ENCODE results near the gene PNRC2.
"Not testable (repeated sequence)": the region's sequence is repeated elsewhere in the genome, so short reads cannot be mapped to it uniquely, and the experiment has no call there.

PNRC2 gene

DNA sequence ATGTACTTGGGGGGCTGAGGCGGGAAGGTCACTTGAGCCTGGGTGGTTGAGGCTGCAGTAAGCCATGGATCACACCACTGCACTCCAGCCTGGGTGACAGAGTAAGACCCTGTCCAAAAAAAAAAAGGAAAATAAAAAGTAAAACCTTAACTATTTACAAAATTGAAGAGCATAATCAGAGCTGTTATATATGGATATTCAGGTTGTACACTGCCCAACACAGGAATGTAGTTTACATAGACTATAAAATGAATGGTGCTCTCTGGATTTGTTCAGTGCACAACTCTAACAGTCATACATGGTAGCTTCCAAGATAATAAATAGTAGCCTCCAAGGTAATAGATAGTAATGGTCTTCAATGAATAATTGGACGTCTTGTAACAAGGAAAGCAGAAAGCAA is 43.1 kb downstream of the PNRC2 start:
- TF ChIP-seq, protein P1, sequence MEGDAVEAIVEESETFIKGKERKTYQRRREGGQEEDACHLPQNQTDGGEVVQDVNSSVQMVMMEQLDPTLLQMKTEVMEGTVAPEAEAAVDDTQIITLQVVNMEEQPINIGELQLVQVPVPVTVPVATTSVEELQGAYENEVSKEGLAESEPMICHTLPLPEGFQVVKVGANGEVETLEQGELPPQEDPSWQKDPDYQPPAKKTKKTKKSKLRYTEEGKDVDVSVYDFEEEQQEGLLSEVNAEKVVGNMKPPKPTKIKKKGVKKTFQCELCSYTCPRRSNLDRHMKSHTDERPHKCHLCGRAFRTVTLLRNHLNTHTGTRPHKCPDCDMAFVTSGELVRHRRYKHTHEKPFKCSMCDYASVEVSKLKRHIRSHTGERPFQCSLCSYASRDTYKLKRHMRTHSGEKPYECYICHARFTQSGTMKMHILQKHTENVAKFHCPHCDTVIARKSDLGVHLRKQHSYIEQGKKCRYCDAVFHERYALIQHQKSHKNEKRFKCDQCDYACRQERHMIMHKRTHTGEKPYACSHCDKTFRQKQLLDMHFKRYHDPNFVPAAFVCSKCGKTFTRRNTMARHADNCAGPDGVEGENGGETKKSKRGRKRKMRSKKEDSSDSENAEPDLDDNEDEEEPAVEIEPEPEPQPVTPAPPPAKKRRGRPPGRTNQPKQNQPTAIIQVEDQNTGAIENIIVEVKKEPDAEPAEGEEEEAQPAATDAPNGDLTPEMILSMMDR (IDR thresholded peaks at IDR 0.05; ENCODE audit: low read depth, low read length), result no peak
- DNase-seq (ENCODE audit: low read depth in 2 of 2), result no peak
- no peak overlapping the region for H3K4me3 ChIP-seq (replicated peaks in 1 of 2; ENCODE audit: low read depth in 2 of 2, low read length in 2 of 2)

DNA sequence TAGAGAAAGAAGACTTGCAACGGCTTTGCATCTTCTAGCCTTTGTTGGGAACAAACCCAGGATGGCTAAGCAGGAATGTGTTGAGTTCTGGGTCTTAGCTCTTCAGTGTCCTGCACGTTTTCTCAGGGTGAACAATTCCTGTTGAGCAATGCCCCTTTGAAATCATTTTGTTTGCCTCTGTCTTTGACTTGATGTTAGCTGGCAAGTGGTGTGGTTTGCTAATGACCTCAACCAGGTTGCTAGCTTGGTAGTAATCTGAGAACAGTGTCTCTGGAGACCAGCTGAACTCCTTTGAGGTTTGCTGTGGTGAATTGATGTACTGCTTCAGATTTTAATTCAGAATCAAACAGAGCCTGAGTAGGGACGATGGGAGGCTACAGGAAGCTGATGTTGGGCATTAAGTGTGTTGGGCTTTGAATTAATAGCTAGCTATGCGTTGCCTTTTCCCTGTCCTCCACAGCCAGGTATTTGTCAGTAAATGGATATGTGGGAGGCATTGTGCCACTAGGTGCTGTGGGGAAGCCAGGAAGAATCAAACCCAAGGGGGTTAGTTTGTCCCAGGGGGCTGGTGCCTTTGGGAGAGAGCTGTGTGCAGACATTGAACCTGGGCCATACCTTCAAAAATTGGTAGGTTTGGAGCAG is 43.8 kb downstream of the PNRC2 start:
- no peak overlapping the region for H3K4me3 ChIP-seq (replicated peaks in 1 of 2; ENCODE audit: low read depth in 2 of 2, low read length in 2 of 2)
- TF ChIP-seq, protein P1 (IDR thresholded peaks at IDR 0.05; ENCODE audit: low read depth, low read length), result no peak
- peak; percentile 92 to 93 for DNase-seq (ENCODE audit: low read depth in 2 of 2)

DNA sequence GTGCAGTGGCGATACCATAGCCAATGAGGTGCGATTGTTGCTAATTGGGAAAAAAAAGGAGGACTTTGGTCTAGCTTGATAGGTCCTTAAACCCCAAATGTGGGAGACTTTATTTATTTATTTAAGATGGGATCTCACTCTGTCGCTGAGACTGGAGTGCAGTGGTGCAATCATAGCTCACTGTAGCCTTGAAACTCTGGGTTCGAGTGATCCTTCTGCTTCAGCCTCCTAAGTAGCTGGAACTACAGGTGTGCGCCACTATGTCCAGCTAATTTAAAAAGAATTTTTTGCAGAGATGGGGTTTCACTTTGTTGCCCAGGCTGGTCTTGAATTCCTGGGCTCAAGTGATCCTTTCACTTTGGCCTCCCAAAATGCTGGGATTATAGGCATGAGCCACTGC is 44.5 kb downstream of the PNRC2 start:
- H3K4me3 ChIP-seq (replicated peaks in 1 of 2; ENCODE audit: low read depth in 2 of 2, low read length in 2 of 2), result no peak overlapping the region
- DNase-seq (ENCODE audit: low read depth in 2 of 2), result no peak
- TF ChIP-seq, protein P1 (IDR thresholded peaks at IDR 0.05; ENCODE audit: low read depth, low read length), result no peak

DNA sequence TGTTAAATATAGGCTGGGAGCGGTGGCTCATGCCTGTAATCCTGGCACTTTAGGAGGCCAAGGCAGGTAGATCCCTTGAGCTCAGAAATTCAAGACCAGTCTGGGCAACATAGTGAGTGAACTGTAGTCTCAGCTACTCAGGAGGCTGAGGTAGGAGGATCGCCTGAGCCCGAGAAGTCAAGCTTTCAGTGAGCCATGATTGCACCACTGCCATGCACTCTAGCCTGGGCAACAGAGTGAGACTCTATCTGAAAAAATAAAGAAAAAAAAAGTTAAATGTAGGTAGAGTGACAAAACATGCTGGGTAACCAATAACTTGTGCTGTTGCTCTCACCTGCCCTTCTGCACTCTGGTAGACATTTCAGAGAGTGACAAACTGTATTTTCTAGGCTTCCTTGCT is 45.5 kb downstream of the PNRC2 start:
- DNase-seq (ENCODE audit: low read depth in 2 of 2), result no peak
- no peak overlapping the region for H3K4me3 ChIP-seq (replicated peaks in 1 of 2; ENCODE audit: low read depth in 2 of 2, low read length in 2 of 2)
- TF ChIP-seq, protein P1 (IDR thresholded peaks at IDR 0.05; ENCODE audit: low read depth, low read length), result no peak

DNA sequence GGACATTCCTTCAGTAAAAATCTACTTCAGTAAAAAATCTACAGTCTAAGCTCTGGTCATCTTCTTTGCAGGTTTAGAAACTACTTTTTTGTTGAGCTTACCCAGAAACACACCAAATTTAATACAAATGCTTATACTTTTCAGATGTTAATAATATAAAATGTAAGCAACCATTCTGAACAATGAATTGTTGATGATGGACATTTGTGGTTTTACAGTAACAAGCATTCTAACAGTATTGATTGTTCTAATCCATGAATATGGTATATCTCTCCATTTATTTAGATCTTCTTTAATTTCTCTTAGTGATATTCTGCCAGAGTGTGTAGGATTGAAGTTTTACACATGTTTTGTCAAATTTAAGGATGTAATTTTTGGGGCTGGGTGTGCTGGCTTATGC is 47.5 kb downstream of the PNRC2 start:
- H3K4me3 ChIP-seq (replicated peaks in 1 of 2; ENCODE audit: low read depth in 2 of 2, low read length in 2 of 2), result no peak overlapping the region
- no peak for DNase-seq (ENCODE audit: low read depth in 2 of 2)
- TF ChIP-seq, protein P1 (IDR thresholded peaks at IDR 0.05; ENCODE audit: low read depth, low read length), result no peak

DNA sequence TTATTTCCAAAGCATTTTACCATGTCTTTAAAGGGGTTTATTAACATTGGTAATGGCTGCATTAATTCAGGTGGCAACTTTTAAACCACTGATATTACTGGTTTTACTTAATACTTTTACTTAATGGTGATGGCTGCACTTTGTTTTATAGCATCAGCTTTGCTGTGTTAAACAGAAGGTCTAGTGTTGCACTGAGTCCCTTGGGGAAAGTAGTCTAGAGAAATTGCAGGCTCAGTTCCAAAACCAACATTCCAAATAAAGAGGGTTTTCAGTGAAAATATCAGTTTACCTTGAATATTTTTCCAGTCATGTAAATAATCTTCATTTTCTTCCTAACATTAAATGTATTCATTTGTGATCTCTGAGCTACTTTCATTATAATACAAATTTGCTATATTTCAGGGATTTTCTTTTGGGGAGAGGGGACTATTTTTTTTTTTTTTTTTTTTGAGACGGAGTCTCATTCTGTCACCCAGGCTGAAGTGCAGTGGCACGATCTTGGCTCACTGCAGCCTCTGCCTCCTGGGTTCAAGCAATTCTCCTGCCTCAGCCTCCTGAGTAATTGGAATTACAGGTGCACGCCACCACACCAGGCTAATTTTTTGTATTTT is 49.1 kb downstream of the PNRC2 start:
- peak; percentile 81 to 87 for DNase-seq (ENCODE audit: low read depth in 2 of 2)

DNA sequence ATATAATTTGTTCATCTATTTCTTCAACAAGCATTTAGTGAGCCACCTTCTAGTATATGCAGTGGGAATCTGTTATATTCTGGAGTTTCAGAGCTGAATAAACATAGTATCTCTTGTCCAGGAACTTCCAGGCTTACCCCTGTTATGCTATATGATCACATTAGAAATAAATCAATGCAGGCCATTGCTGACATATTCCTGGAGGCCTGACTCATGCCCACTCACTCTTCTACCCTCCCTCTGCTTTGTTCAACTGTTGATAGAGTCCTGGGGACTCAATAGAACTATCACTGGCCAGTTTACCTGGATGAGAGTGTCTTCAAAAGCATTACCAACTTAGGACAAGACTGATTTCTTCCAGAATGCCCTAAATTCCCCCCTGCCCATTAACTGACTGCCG is 49.8 kb downstream of the PNRC2 start:
- TF ChIP-seq, protein P1 (IDR thresholded peaks at IDR 0.05; ENCODE audit: low read depth, low read length), result no peak
- no peak overlapping the region for H3K4me3 ChIP-seq (replicated peaks in 1 of 2; ENCODE audit: low read depth in 2 of 2, low read length in 2 of 2)
- peak in 1 of 2 donors; percentile 42 for DNase-seq (ENCODE audit: low read depth in 2 of 2)

More for the DNA sequence above, 49.1 kb downstream of the PNRC2 start:
- H3K4me3 ChIP-seq (replicated peaks in 1 of 2; ENCODE audit: low read depth in 2 of 2, low read length in 2 of 2), result not testable (repeated sequence)

Data from cardiac fibroblast (primary cell).